Stimulated activated CD8-positive, alpha-beta memory T cell treated with anti-CD3 and anti-CD28 coated beads, Interleukin-12 subunit alpha, Interleukin-12 subunit beta, amount 100 ng/mL, for 1 hour (primary cell): ENCODE results near the gene ADGRG3.

Experiments used
- DNase-seq: peaks from one replicate; pipeline ENCODE4 v3.0.0-alpha.2; 2020; ENCODE audit warnings: low read depth

Gene ADGRG3

GRCh38 chr16:57630931-57631845 is 36.9 kb upstream of the ADGRG3 start:
- no peak for DNase-seq

- DNase-seq = no peak
Observed at GRCh38 chr16:57632568-57632967, 35.5 kb upstream of the ADGRG3 start.

- DNase-seq = no peak
Observed at GRCh38 chr16:57633383-57634064, 34.6 kb upstream of the ADGRG3 start.

GRCh38 chr16:57634171-57634570 is 33.9 kb upstream of the ADGRG3 start:
- DNase-seq = no peak

- DNase-seq = no peak
Observed at GRCh38 chr16:57635266-57636097, 32.6 kb upstream of the ADGRG3 start.

- DNase-seq = no peak
Observed at GRCh38 chr16:57636184-57636583, 31.9 kb upstream of the ADGRG3 start.

GRCh38 chr16:57637020-57637419 is 31.1 kb upstream of the ADGRG3 start:
- no peak for DNase-seq

GRCh38 chr16:57637424-57637823 is 30.7 kb upstream of the ADGRG3 start:
- no peak for DNase-seq

GRCh38 chr16:57637965-57638364 is 30.1 kb upstream of the ADGRG3 start:
- no peak for DNase-seq

GRCh38 chr16:57638381-57638780 is 29.7 kb upstream of the ADGRG3 start:
- DNase-seq = no peak

- DNase-seq = no peak
Observed at GRCh38 chr16:57639172-57639887, 28.8 kb upstream of the ADGRG3 start.

GRCh38 chr16:57640185-57640584 is 27.9 kb upstream of the ADGRG3 start:
- DNase-seq = no peak

GRCh38 chr16:57640612-57641011 is 27.5 kb upstream of the ADGRG3 start:
- DNase-seq = no peak

- DNase-seq = no peak
Observed at GRCh38 chr16:57642160-57643135, 25.7 kb upstream of the ADGRG3 start.

- no peak for DNase-seq
Observed at GRCh38 chr16:57643147-57643874, 24.8 kb upstream of the ADGRG3 start.

- no peak for DNase-seq
Observed at GRCh38 chr16:57643910-57644309, 24.2 kb upstream of the ADGRG3 start.

- no peak for DNase-seq
Observed at GRCh38 chr16:57644383-57645014, 23.6 kb upstream of the ADGRG3 start.

GRCh38 chr16:57645169-57645568 is 22.9 kb upstream of the ADGRG3 start:
- DNase-seq = no peak

GRCh38 chr16:57645691-57646387 is 22.3 kb upstream of the ADGRG3 start:
- no peak for DNase-seq
